Panc1 (cell line): ENCODE data around the gene NEGR1. TPM values are rescaled to one million over a fixed set of nuclear protein-coding genes. Genes with fewer than 3 reads are reported as not detected.

Experiments
- ATAC-seq: fragments of 200-7000 bp; cut with Tn5 transposase; 2 replicates; pipeline ENCODE4 v1.9.1; 2020; ENCODE audit warnings: mild to moderate bottlenecking, moderate library complexity
- BruUV-seq: library from RNA; stranded (reverse); fragments of 400-500 nt; replicated peaks from 2 replicates; lab custom pipeline; 2021; lab: Mats Ljungman, UMichigan
- CTCF ChIA-PET: fragments of 300-600 bp; sonication (Branson Sonifier 250); formaldehyde crosslinking; loops from one replicate; lab custom pipeline; 2022; ENCODE audit warnings: antibody characterized with exemption; lab: Charles Lee
- POLR2A ChIA-PET: fragments of 300-600 bp; sonication (Branson Sonifier 250); formaldehyde crosslinking; loops from one replicate; lab custom pipeline; 2022; ENCODE audit warnings: antibody characterized with exemption; lab: Charles Lee
- DNase-seq: peaks from one replicate; pipeline ENCODE4 v3.0.0-alpha.2; 2010; ENCODE audit warnings: low read depth, low spot score
- H3K27ac ChIP-seq: 2 replicates; pipeline ENCODE4 v1.5.1; 2011; ENCODE audit warnings: mild to moderate bottlenecking, low read length, inconsistent platforms
- H3K27me3 ChIP-seq: fragments of 200-500 bp; sonication (Bioruptor generic); 2 replicates; pipeline ENCODE4 v1.6.0; 2014; ENCODE audit warnings: low read length, inconsistent platforms; ENCODE audit not compliant: control insufficient read depth, insufficient read depth
- H3K36me3 ChIP-seq: fragments of 200-500 bp; sonication (Bioruptor generic); 2 replicates; pipeline ENCODE4 v1.5.1; 2014; ENCODE audit warnings: inconsistent platforms, mild to moderate bottlenecking, low read length, moderate library complexity; ENCODE audit not compliant: control insufficient read depth, insufficient read depth
- H3K4me1 ChIP-seq: 2 replicates; pipeline ENCODE4 v1.5.1; 2011; ENCODE audit warnings: inconsistent platforms, mild to moderate bottlenecking, low read length, moderate library complexity; ENCODE audit not compliant: control insufficient read depth, insufficient read depth
- H3K4me3 ChIP-seq, 2 experiments: 2 replicates each; pipeline ENCODE4 v1.5.1; 2011 to 2012; ENCODE audit warnings: low read depth in 2 of 2, low read length in 2 of 2, mild to moderate bottlenecking in 2 of 2, inconsistent platforms in 1 of 2, moderate library complexity in 1 of 2
- H3K9me3 ChIP-seq: fragments of 200-500 bp; sonication (Bioruptor generic); 2 replicates; pipeline ENCODE4 v1.5.1; 2014; ENCODE audit warnings: low read depth, mild to moderate bottlenecking, inconsistent platforms, low read length, moderate library complexity; ENCODE audit not compliant: control insufficient read depth, insufficient read depth
- POLR2AphosphoS5 ChIP-seq: IDR thresholded peaks from 2 replicates; pipeline ENCODE4 v1.6.1; 2012; ENCODE audit warnings: mild to moderate bottlenecking, low read depth, low read length, moderate library complexity
- SIN3A ChIP-seq: IDR thresholded peaks from 2 replicates; pipeline ENCODE4 v1.6.1; 2012; ENCODE audit warnings: low read depth, mild to moderate bottlenecking, low read length, moderate library complexity, borderline replicate concordance; ENCODE audit not compliant: insufficient read depth
- TCF7L2 ChIP-seq: IDR thresholded peaks from 2 replicates; pipeline ENCODE4 v1.6.1; 2011; ENCODE audit warnings: mild to moderate bottlenecking, low read depth, low read length, inconsistent platforms
- in situ Hi-C: cut with HindIII; loops from 2 replicates; pipeline ENCODE4 v1.10.0; 2016; ENCODE audit warnings: low sequenced_read_pairs, low pct_unique_long_range_greater_than_20kb
- intact Hi-C: fragments of 100-400 bp; cut with micrococcal nuclease; formaldehyde crosslinking; loops from one replicate; pipeline ENCODE4 v1.10.0; 2022; ENCODE audit not compliant: unreplicated experiment
- total RNA-seq: library from RNA; stranded (reverse); gene quantifications from one replicate; pipeline ENCODE4 v1.2.1, GENCODE V29; 2021; ENCODE audit not compliant: unreplicated experiment
- TF ChIP-seq, protein P1 (sequence below), 2 experiments: IDR thresholded peaks; 2 replicates each; pipeline ENCODE4 v1.6.1; 2011 to 2012; ENCODE audit warnings: low read depth in 2 of 2, control low read depth in 1 of 2, low read length in 1 of 2, mild to moderate bottlenecking in 1 of 2, moderate library complexity in 1 of 2; ENCODE audit not compliant: insufficient read depth in 1 of 2
- TF ChIP-seq, protein P2 (sequence below): fragments of 450-650 bp; IDR thresholded peaks from 2 replicates; pipeline ENCODE4 v1.5.1; 2017; ENCODE audit warnings: mild to moderate bottlenecking

NEGR1 gene
- total RNA-seq, 1 experiment from 2014 or later, result 2.7 TPM

DNA sequence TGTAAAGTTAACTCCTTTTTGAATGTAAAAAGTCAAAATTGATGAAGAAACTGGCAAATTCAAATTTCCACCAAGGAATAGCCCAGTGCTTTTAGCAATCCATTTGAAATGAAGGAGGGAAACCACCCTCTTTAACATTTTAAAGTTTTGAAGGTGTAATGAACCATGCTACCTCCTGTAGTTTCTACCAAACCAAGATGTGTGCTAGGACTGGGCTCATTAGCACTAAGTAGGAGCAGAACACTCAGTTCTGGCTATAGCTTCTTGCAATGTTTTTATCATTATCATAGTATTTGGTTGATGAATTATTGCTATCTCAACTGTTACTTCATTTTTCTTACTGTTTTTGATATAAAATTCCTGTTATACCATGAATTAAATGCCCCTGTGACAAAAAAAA lies 882.3 kb downstream of the NEGR1 start:
- BruUV-seq, result no TSS peak
- ATAC-seq, result no peak

DNA sequence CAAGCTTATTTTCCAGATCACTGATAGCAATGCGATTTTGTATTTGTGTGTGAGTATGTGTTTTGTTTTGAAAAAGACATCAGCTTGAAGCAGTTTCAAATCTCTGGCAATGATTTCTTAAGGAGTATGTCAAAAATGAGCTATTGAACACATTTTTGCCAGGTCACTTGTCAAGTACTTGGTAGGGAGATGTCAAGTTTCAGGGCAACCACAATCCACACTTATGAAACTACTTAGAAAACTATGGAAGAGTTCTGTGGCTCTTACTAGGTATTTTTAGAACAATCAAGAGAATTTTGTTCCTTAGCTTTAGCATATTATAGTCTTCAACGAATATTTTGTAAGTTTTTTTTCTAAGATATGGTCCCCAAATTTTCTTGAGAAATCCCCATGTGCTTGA lies 882.7 kb downstream of the NEGR1 start:
- Histone ChIP-seq H3K36me3 (no peaks in the 10 kb centered on the region), H3K4me1 (no peaks in the 10 kb centered on the region), H3K9me3 (no peaks in the 10 kb centered on the region), H3K27me3 (no peaks in the 10 kb centered on the region), H3K27ac (no peak overlapping the region), H3K4me3 (no peak overlapping the region)
- ChIA-PET POLR2A (no interaction called here), CTCF (no interaction called here)
- TF ChIP-seq, protein P1, sequence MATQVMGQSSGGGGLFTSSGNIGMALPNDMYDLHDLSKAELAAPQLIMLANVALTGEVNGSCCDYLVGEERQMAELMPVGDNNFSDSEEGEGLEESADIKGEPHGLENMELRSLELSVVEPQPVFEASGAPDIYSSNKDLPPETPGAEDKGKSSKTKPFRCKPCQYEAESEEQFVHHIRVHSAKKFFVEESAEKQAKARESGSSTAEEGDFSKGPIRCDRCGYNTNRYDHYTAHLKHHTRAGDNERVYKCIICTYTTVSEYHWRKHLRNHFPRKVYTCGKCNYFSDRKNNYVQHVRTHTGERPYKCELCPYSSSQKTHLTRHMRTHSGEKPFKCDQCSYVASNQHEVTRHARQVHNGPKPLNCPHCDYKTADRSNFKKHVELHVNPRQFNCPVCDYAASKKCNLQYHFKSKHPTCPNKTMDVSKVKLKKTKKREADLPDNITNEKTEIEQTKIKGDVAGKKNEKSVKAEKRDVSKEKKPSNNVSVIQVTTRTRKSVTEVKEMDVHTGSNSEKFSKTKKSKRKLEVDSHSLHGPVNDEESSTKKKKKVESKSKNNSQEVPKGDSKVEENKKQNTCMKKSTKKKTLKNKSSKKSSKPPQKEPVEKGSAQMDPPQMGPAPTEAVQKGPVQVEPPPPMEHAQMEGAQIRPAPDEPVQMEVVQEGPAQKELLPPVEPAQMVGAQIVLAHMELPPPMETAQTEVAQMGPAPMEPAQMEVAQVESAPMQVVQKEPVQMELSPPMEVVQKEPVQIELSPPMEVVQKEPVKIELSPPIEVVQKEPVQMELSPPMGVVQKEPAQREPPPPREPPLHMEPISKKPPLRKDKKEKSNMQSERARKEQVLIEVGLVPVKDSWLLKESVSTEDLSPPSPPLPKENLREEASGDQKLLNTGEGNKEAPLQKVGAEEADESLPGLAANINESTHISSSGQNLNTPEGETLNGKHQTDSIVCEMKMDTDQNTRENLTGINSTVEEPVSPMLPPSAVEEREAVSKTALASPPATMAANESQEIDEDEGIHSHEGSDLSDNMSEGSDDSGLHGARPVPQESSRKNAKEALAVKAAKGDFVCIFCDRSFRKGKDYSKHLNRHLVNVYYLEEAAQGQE (IDR thresholded peaks at IDR 0.05; ENCODE audit: insufficient read depth in 1 of 2, low read depth in 2 of 2, low read length in 1 of 2), result no peak
- TF ChIP-seq SIN3A, result no peak
- TF ChIP-seq, protein P2, sequence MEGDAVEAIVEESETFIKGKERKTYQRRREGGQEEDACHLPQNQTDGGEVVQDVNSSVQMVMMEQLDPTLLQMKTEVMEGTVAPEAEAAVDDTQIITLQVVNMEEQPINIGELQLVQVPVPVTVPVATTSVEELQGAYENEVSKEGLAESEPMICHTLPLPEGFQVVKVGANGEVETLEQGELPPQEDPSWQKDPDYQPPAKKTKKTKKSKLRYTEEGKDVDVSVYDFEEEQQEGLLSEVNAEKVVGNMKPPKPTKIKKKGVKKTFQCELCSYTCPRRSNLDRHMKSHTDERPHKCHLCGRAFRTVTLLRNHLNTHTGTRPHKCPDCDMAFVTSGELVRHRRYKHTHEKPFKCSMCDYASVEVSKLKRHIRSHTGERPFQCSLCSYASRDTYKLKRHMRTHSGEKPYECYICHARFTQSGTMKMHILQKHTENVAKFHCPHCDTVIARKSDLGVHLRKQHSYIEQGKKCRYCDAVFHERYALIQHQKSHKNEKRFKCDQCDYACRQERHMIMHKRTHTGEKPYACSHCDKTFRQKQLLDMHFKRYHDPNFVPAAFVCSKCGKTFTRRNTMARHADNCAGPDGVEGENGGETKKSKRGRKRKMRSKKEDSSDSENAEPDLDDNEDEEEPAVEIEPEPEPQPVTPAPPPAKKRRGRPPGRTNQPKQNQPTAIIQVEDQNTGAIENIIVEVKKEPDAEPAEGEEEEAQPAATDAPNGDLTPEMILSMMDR, result no peak
- no peak for TF ChIP-seq POLR2AphosphoS5
- no peak for TF ChIP-seq TCF7L2
- ATAC-seq, result no peak
- in situ Hi-C loops, result no loop called here
- DNase-seq, result no peak
- intact Hi-C loops, result no loop called here
- no TSS peak for BruUV-seq

More for the DNA sequence above, 882.3 kb downstream of the NEGR1 start:
- H3K9me3 ChIP-seq, result no peaks in the 10 kb centered on the region
- H3K27ac ChIP-seq, result no peak overlapping the region
- in situ Hi-C loops, result no loop called here
- intact Hi-C loops, result no loop called here
- no peak overlapping the region for H3K4me3 ChIP-seq
- ChIA-PET CTCF (no interaction called here), POLR2A (no interaction called here)
- TF ChIP-seq SIN3A (no peak), POLR2AphosphoS5 (no peak)
- TF ChIP-seq, protein P2, result no peak
- TF ChIP-seq, protein P1 (IDR thresholded peaks at IDR 0.05; ENCODE audit: insufficient read depth in 1 of 2, low read depth in 2 of 2, low read length in 1 of 2), result no peak
- H3K4me1 ChIP-seq, result no peaks in the 10 kb centered on the region
- no peak for DNase-seq
- no peaks in the 10 kb centered on the region for H3K36me3 ChIP-seq
- H3K27me3 ChIP-seq, result no peaks in the 10 kb centered on the region
